Esophagus muscularis mucosa (tissue), 4 donors: ENCODE data around the gene KRT73.

Experiments
- EP300 ChIP-seq: sonication (generic); formaldehyde crosslinking; IDR thresholded peaks from one replicate; pipeline ENCODE4 v1.6.1; 2017; ENCODE audit warnings: antibody characterized with exemption
- POLR2A ChIP-seq: fragments of 450-650 bp; IDR thresholded peaks from one replicate; pipeline ENCODE4 v1.6.1; 2017; ENCODE audit warnings: antibody characterized with exemption, moderate library complexity, mild to moderate bottlenecking, low read depth
- POLR2AphosphoS5 ChIP-seq, 2 donors: sonication (generic); formaldehyde crosslinking; IDR thresholded peaks; one replicate each; pipeline ENCODE4 v1.6.1; 2017; ENCODE audit warnings: antibody characterized with exemption in 2 of 2
- TF ChIP-seq, protein P1 (sequence below), 3 experiments: fragments of 200-600 bp in 2 of 3; fragments of 450-650 bp in 1 of 3; sonication (generic) in 2 of 3; IDR thresholded peaks; one replicate each; pipeline ENCODE4 v1.5.1; 2017 to 2019; ENCODE audit warnings: antibody characterized with exemption in 3 of 3, mild to moderate bottlenecking in 2 of 3, moderate library complexity in 1 of 3

DNA sequence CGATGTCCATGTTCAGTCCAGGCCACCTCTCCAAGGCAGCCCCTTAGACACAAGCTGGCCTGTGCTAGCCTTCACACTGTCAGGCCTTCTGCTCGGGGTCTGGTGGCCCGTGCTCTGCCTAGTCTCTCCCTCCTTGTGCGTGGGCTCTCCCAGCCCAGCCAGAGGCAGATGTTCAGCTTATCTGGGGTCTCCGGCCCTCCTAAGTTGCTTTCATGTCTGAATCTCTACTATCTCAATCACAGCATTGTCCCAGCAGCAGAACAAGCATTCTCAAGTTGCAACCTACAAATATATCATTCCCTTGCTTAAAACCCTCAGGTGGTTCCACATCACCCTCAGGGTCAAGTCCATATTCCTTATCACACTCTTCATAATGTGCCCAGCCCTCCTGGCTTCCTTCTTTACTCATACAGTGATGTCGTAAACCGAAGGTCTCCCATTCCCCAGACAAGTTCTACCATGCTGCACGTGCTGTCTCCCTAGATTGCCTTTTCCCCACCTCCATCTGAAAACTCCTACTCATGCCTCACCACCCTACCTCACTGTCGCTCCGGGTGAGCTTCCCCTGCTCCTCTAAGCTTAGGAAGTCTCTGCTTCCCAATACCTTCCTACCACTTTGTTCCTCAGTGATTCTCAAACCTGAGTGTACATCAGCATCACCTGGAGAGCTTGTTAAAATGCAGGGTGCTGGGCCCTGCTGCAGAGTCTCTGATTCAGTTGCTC is 1.5 kb downstream of the KRT73 start:
- TF ChIP-seq, protein P1, sequence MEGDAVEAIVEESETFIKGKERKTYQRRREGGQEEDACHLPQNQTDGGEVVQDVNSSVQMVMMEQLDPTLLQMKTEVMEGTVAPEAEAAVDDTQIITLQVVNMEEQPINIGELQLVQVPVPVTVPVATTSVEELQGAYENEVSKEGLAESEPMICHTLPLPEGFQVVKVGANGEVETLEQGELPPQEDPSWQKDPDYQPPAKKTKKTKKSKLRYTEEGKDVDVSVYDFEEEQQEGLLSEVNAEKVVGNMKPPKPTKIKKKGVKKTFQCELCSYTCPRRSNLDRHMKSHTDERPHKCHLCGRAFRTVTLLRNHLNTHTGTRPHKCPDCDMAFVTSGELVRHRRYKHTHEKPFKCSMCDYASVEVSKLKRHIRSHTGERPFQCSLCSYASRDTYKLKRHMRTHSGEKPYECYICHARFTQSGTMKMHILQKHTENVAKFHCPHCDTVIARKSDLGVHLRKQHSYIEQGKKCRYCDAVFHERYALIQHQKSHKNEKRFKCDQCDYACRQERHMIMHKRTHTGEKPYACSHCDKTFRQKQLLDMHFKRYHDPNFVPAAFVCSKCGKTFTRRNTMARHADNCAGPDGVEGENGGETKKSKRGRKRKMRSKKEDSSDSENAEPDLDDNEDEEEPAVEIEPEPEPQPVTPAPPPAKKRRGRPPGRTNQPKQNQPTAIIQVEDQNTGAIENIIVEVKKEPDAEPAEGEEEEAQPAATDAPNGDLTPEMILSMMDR (IDR thresholded peaks at IDR 0.05): no peak
- TF ChIP-seq POLR2AphosphoS5 (IDR thresholded peaks at IDR 0.05) (no peak), POLR2A (no peak), EP300 (no peak)
